ENCODE data around the gene ADRM1.

The ADRM1 gene

DNA sequence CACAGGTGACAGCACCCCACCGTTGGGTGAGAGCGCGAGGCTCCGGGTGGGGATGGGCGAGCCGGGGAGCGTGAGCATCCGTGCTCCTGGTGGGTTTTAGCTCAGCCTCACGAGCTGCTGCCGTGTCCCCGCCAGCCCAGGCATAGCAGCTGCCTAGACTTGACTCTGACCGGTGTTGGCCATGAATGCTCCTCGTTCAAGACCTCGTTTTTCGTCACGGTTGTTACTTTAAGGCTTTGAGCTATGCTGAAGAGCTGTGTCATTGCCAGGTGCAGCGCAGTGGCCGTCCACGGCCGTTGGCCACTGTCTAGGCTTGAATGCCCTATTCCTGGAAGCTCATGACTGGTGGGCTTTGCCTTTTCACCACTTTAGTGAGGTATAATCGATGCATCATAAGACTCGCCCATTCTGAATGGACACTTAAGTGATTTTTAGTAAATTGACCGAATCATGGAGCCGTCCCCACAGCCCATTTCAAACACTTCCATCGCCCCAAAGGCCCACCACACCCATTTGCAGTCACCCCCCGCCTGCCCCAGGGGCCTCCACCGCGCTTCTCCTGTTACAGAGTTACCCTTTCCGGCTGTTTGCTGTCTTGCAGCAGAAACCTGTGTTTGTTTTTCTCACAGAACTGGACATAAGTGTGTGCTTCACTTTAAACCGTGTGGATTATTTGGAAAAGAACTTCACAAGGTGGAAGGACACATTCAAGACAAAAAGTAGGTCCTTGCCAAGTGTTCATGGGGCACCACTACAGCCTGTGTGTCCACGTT, 21.4 kb upstream of the ADRM1 start:
- DNase-seq (ENCODE audit: low read depth) = no peak

GRCh38 chr20:62282103-62282502, 20.7 kb upstream of the ADRM1 start:
- no peak for DNase-seq (ENCODE audit: low read depth)

DNA sequence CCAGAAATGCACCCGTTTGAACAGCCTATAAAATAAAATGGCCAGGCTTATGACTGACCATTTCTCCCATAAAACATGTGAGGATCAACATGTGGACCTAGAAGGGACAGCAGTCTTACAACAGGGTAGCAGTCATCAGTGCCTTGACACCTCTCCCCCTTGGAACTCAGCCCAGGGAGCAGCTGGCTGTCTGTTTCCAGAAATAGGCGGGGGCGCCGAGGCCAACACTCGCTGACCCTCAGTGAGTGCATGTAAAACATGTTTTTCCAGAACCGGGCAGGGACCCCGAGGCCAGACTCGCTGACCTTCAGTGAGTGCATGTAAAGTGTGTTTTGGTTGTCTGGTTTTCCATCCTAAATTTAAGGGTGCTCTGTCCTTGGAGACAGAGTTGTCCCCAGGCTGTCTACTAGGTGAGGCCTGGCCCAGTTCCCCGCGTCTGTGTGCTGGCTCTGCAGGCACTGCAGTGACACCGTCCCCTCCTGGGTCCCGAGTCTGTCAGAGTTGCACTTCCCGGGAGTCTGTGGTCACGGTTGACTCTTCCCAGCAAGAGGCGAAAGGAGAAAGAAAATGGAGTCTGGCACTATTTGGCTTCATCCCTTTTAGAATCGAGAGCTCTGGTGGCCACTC, 19.8 kb upstream of the ADRM1 start:
- DNase-seq (ENCODE audit: low read depth) = no peak

DNA sequence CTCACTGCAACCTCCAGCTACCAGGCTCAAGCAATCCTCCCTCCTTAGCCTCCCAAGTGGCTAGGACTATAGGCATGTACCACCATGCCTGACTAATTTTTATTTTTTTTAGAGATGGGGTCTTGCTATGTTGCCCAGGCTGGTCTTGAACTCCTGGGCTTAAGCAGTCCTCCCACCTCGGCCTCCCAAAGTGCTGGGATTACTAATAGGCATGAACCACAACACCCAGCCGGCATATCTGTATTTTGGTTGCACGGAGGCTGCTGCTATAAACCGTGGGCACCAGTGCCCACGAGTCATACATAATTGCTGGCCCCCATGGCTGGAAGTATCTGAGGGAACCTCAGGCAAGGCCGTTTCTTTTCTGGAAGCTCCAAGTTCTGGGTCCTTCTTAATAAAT, 18.3 kb upstream of the ADRM1 start:
- no peak for DNase-seq (ENCODE audit: low read depth)

GRCh38 chr20:62285151-62285550, 17.6 kb upstream of the ADRM1 start:
- DNase-seq (ENCODE audit: low read depth) = no peak

DNA sequence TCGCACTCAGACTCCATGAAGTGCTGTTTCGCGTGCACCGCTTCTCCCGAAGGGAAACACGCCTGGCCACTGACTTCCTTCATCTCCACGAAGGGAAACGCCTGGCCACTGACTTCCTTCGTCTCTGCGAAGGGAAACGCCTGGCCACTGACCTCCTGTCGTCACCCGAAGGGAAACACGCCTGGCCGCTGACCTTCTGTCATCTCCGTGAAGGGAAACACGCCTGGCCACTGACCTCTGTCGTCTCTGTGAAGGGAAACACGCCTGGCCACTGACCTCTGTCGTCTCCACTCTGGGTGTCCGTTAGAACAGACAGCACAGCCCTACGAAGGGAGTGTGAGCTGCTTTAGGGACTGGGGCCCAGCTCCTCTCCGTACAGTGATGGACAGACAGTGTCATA, 17.1 kb upstream of the ADRM1 start:
- peak; percentile 44 for DNase-seq (ENCODE audit: low read depth)

DNA sequence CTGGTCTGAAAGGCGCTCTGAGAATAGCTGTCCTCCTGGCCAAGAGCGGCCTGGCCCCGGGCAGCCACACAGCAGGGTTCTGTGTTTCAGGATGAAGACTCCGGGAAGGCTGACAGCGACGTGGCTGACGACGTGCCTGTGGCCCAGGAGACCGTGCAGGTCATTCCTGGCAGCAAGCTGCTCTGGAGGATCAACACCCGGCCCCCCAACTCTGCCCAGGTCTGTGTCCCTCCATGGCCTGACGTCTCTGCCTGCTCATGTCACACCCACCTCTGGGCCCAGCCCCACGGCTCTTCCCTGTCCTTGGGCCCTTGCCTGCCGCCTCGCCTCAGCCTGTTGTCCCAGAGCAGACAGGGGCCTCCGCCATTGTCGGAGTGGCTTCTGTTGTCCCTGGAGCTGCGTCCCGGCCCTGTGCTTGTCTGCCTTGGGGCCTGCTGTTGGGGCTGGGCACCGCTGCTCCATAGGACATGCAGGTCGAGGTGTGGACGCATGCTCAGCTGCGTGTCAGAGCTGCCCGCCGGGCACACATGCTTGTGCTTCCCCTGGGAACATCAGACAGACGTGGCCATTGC, 16.2 kb upstream of the ADRM1 start:
- no peak for DNase-seq (ENCODE audit: low read depth)

DNA sequence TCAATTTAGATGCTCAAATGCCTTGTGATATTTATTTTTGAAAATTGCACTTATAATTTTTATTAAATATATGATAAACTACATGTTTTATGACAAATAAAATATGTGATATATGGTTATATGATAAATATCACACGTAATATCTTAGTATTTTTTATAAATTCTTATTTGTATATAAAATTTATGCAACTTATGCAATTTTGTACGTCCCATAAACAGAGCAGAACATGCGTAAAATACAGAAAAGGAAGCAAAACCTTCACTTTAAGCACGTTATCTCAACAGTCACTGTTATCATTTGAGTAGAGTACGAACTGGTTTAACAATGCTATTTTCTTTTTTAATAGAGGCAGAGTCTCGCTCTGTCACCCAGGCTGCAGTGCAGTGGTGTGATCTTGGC, 15.7 kb upstream of the ADRM1 start:
- no peak for DNase-seq (ENCODE audit: low read depth)

DNA sequence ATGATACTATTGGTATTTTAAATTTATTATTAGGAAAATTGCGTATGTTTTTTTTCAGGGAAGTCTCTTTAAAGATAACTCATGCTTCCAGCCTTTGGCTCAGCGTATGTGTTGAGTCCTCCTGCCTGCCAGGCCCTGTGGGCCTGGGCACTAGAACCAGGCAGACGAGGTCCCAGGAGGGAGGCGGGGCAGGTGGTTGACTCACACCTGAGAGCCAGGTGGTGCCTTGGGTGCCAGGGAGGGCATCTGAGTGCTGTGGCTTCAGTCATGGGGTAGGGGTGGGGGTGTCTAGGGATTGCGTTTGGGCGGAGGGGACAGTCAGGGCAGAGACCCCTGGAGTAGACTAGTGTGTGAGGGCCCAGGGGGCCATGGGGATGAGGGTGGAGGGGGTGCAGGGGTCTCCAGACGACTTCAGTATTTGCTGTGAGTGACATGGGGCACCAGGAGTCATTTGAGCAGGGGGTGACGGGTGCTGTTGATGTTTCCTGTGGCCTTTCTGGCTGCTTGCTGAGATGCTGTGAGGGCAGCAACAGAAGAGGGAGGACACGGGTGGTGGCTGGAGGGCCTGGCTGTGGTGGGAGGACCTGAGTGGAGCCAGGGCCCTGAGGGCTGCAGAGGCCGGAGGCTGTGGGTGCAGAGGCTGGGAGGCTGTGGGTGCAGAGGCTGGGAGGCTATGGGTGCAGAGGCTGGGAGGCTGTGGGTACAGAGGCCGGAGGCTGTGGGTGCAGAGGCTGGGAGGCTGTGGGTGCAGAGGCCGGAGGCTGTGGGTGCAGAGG, 14.8 kb upstream of the ADRM1 start:
- DNase-seq (ENCODE audit: low read depth) = no peak

GRCh38 chr20:62288535-62289105, 14.2 kb upstream of the ADRM1 start:
- DNase-seq (ENCODE audit: low read depth) = no peak

GRCh38 chr20:62289131-62289530, 13.7 kb upstream of the ADRM1 start:
- DNase-seq (ENCODE audit: low read depth) = no peak

GRCh38 chr20:62289898-62290297, 12.9 kb upstream of the ADRM1 start:
- no peak for DNase-seq (ENCODE audit: low read depth)

GRCh38 chr20:62291251-62292066, 11.3 kb upstream of the ADRM1 start:
- no peak for DNase-seq (ENCODE audit: low read depth)

DNA sequence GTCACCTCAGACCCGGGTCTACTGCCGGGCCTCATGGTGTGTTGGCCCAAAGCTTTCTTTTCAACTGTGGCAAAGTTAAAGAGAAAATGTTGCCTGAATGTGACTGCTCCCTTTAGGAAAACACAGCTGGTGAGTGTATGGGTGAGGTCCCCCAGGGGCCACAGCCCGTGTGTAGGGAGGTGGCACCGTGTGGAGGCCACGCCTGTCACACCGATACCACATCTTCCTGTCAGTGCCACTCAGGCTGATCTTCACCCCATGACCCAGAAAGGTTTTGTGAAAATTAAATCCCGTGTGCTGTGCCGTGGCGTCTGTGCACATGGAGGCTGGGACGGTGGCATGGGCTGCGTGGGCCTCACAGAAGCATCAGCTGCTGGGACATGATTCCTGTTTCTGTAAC, 10.7 kb upstream of the ADRM1 start:
- DNase-seq (ENCODE audit: low read depth) = no peak

DNA sequence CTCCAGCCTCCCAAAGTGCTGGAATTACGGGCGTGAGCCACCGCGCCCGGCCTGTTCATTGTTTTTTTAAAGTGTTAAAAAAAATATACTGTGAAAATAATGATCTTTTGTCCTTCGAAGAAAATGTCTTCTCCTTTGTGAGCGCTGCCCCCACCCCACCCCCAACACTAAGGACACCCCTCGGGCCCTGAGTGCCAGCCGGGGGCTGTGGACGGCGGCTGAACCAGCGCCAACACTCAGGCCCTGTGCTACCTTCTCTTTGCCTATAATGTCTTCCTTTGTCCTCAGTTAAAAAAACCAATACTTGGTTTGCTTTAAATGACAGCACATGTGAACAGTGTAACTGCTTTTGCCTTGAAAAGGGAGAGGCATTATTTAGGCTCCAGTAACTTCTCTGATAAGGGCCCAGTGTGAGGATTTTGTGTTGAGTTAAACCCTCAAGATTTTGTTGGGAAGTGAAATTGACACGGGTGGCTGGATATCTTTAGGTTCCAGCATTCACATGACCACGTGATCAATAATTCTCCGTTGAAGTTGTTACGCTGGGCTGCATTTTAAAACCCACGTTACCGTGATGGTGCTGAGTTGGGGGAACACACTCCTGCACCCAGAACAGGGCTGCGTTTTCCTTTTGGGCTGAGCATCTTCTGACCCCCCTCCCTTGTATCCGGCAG, 9.5 kb upstream of the ADRM1 start:
- DNase-seq (ENCODE audit: low read depth) = no peak

- DNase-seq (ENCODE audit: low read depth) = no peak
These were observed 8.9 kb upstream of the ADRM1 start for GRCh38 chr20:62293946-62294345.

DNA sequence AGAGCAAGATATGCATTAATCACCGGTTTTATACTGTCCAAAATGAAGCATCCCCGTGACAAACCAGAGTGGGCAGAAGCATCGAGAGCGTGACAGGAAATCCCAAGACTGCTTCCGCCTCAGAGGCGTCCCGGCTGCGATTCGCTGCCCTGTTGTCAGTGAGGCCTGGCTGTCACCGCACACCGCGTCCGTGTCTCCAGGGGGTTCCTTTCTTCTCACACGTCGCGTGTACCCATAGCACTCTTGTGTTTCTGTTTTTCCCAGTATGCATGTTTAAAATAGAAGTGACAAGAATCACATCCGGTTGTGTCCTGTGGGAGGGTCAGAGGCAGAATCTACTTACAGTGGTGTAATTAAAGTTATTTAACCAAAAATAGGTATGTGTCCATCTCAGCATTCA, 8.3 kb upstream of the ADRM1 start:
- no peak for DNase-seq (ENCODE audit: low read depth)

- DNase-seq (ENCODE audit: low read depth) = no peak
These were observed 5.9 kb upstream of the ADRM1 start for GRCh38 chr20:62296724-62297448.

DNA sequence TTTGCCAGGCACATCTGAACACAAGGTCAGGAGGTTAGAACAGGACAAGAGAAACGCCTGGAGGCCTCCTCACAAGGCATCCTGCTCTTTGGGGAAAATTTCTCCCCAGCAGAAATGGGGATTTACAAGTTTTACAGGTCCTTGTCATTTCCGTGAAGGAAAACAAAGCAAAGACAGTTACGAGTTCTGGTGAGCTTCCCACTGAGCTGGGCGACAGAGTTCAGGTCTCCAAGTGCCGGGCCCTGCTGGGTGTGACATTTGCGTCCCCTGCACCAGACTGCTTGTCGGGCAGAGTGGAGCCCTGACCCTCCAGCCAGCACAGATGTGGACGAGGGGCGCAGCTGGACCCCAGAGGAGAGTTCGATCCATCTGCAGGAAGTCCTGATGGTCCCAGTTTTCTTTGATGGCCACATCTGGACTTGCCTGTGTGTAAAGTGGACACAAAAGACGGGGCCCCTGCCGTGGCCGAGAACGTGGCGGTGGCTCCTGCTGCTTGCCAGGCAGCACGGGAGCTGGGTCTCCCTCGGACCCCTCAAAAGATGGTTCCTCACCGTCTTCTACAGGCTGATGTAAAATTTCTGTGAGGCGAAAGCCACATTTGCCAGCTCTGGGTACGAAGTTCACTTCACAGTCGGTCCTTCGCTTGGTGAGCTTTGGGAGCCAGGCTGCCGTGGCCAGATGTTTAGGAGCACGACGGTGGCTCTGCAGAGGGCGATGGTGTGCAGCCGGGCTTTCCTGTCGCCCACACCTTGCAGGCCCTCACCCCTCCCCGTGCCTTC, 5.2 kb upstream of the ADRM1 start:
- no peak for DNase-seq (ENCODE audit: low read depth)

Measured in CMK (cell line).